ENCODE data around the gene GSTO1. TPM values are rescaled to one million over a fixed set of nuclear protein-coding genes. Genes with fewer than 3 reads are reported as not detected.

The GSTO1 gene
- polyA plus RNA-seq, 6 donors from 2014 or later, result 91.6 to 128 (median 113) TPM

- peak overlapping the region in 1 of 6 donors; percentile 3 for H3K27ac Mint-ChIP-seq
- no peak for DNase-seq
- no peaks in the 10 kb centered on the region for H3K9me3 Mint-ChIP-seq
- peaks cover 30 to 34% (median 31%) of the 10 kb centered on the region in 3 donors for H3K4me1 Mint-ChIP-seq
- H3K27me3 Mint-ChIP-seq, result no peaks in the 10 kb centered on the region
- peak overlapping the region in 1 of 8 donors; percentile 3 for H3K4me3 Mint-ChIP-seq
- no peaks in the 10 kb centered on the region for H3K36me3 Mint-ChIP-seq
- no peak for ATAC-seq (ENCODE audit: low read depth in 2 of 2)
Observed at GRCh38 chr10:104306897-104307296, 52.2 kb downstream of the GSTO1 start.

- H3K4me3 Mint-ChIP-seq, result no peak overlapping the region
Observed at GRCh38 chr10:104307576-104308438, 53.1 kb downstream of the GSTO1 start.

GRCh38 chr10:104308439-104308903 is 53.8 kb downstream of the GSTO1 start:
- no peak for DNase-seq
- Mint-ChIP-seq H3K27me3 (no peaks in the 10 kb centered on the region), H3K9me3 (no peaks in the 10 kb centered on the region), H3K27ac (peak overlapping the region; percentile 40 to 86 (median 78)), H3K4me1 (peaks cover 30 to 42% (median 33%) of the 10 kb centered on the region in 3 donors), H3K36me3 (no peaks in the 10 kb centered on the region), H3K4me3 (peak overlapping the region in 1 of 8 donors; percentile 45)
- peak; percentile 26 to 47 for ATAC-seq (ENCODE audit: low read depth in 2 of 2)

More at GRCh38 chr10:104307576-104308438, 53.1 kb downstream of the GSTO1 start:
- H3K27ac Mint-ChIP-seq, result peak overlapping the region; percentile 57 to 92 (median 82)
- H3K9me3 Mint-ChIP-seq, result no peaks in the 10 kb centered on the region
- H3K4me1 Mint-ChIP-seq, result peaks cover 31 to 42% (median 33%) of the 10 kb centered on the region in 3 donors
- DNase-seq (no peak), ATAC-seq (ENCODE audit: low read depth in 2 of 2) (no peak)
- H3K36me3 Mint-ChIP-seq, result no peaks in the 10 kb centered on the region
- no peaks in the 10 kb centered on the region for H3K27me3 Mint-ChIP-seq

- H3K4me1 Mint-ChIP-seq, result peaks cover 30 to 42% (median 33%) of the 10 kb centered on the region in 3 donors
- no peak for DNase-seq
- ATAC-seq (ENCODE audit: low read depth in 2 of 2), result no peak
- H3K4me3 Mint-ChIP-seq, result no peak overlapping the region
- H3K27me3 Mint-ChIP-seq, result no peaks in the 10 kb centered on the region
- no peaks in the 10 kb centered on the region for H3K36me3 Mint-ChIP-seq
- peak overlapping the region in 3 of 6 donors; percentile 39 to 75 (median 65) for H3K27ac Mint-ChIP-seq
- H3K9me3 Mint-ChIP-seq, result no peaks in the 10 kb centered on the region
Observed at GRCh38 chr10:104309980-104310978, 55.6 kb downstream of the GSTO1 start.

GRCh38 chr10:104311184-104311720 is 56.6 kb downstream of the GSTO1 start:
- DNase-seq, result no peak
- no peak for ATAC-seq (ENCODE audit: low read depth in 2 of 2)
- H3K4me3 Mint-ChIP-seq, result no peak overlapping the region
- H3K9me3 Mint-ChIP-seq, result no peaks in the 10 kb centered on the region
- no peaks in the 10 kb centered on the region for H3K36me3 Mint-ChIP-seq
- H3K27ac Mint-ChIP-seq, result peak overlapping the region in 2 of 6 donors; percentile 84 to 90
- H3K4me1 Mint-ChIP-seq, result peaks cover 22 to 34% (median 24%) of the 10 kb centered on the region in 3 donors
- no peaks in the 10 kb centered on the region for H3K27me3 Mint-ChIP-seq

GRCh38 chr10:104314591-104315485 is 60.1 kb downstream of the GSTO1 start:
- ATAC-seq (ENCODE audit: low read depth in 2 of 2), result no peak
- DNase-seq, result no peak
- no peaks in the 10 kb centered on the region for H3K36me3 Mint-ChIP-seq
- no peak overlapping the region for H3K4me3 Mint-ChIP-seq
- no peak overlapping the region for H3K27ac Mint-ChIP-seq
- H3K9me3 Mint-ChIP-seq, result no peaks in the 10 kb centered on the region
- H3K27me3 Mint-ChIP-seq, result no peaks in the 10 kb centered on the region
- peaks cover 34 to 39% (median 38%) of the 10 kb centered on the region in 3 donors for H3K4me1 Mint-ChIP-seq

GRCh38 chr10:104315486-104315921 is 60.8 kb downstream of the GSTO1 start:
- Mint-ChIP-seq H3K9me3 (no peaks in the 10 kb centered on the region), H3K27me3 (no peaks in the 10 kb centered on the region), H3K27ac (no peak overlapping the region), H3K4me3 (no peak overlapping the region), H3K4me1 (peaks cover 36 to 45% (median 42%) of the 10 kb centered on the region in 3 donors), H3K36me3 (no peaks in the 10 kb centered on the region)
- DNase-seq (no peak), ATAC-seq (ENCODE audit: low read depth in 2 of 2) (no peak)

GRCh38 chr10:104316321-104317099 is 61.8 kb downstream of the GSTO1 start:
- no peak for ATAC-seq (ENCODE audit: low read depth in 2 of 2)
- H3K9me3 Mint-ChIP-seq, result no peaks in the 10 kb centered on the region
- no peak for DNase-seq
- no peak overlapping the region for H3K4me3 Mint-ChIP-seq
- no peaks in the 10 kb centered on the region for H3K27me3 Mint-ChIP-seq
- H3K27ac Mint-ChIP-seq, result peak overlapping the region in 2 of 6 donors; percentile 49 to 53
- no peaks in the 10 kb centered on the region for H3K36me3 Mint-ChIP-seq
- peaks cover 44 to 53% (median 51%) of the 10 kb centered on the region in 3 donors for H3K4me1 Mint-ChIP-seq

Other genes with a start within 250 kb of the GSTO1 start
- gene COL17A1, start 169.0 kb upstream of the GSTO1 start, polyA plus RNA-seq (ENCODE audit: low read depth in 6 of 6), result not detected
- 10 to 100 TPM; 14.8 to 23.2 (median 20.5) TPM for gene SFR1, start 132.7 kb upstream of the GSTO1 start, polyA plus RNA-seq (ENCODE audit: low read depth in 6 of 6)
- gene CFAP43, start 22.5 kb upstream of the GSTO1 start, polyA plus RNA-seq (ENCODE audit: low read depth in 6 of 6), result not detected
- gene GSTO2, start 14.3 kb downstream of the GSTO1 start, polyA plus RNA-seq (ENCODE audit: low read depth in 6 of 6), result under 1 TPM in 5 of 6 donors, not detected in 1; 0.21 to 0.78 (median 0.49) TPM
- gene ITPRIP, start 83.6 kb downstream of the GSTO1 start, polyA plus RNA-seq (ENCODE audit: low read depth in 6 of 6), result 10 to 100 TPM; 16.5 to 34.4 (median 19.6) TPM
- not detected for gene CFAP58, start 98.9 kb downstream of the GSTO1 start, polyA plus RNA-seq (ENCODE audit: low read depth in 6 of 6)

Measured in naive B cell (primary cell).